ENCODE measurements around the gene NEAT1. TPM values are rescaled to one million over a fixed set of nuclear protein-coding genes. Genes with fewer than 3 reads are reported as not detected.

NEAT1 gene
- total RNA-seq, 4 donors from 2014 or later, result 24.1 to 472 (median 32.8) TPM

GRCh38 chr11:65399845-65400244 is 22.8 kb upstream of the NEAT1 start:
- peaks cover 0 to 52% of the 10 kb centered on the region in 2 donors for H3K36me3 ChIP-seq
- in situ Hi-C loops (cut with MboI; ENCODE audit: low sequenced_read_pairs in 4 of 4), result no loop called here
- H3K27ac ChIP-seq, result no peak overlapping the region
- no peaks in the 10 kb centered on the region for H3K27me3 ChIP-seq
- intact Hi-C loops (cut with DNase I; ENCODE audit: low total_unique reads), result no loop called here
- TF ChIP-seq CTCF (IDR thresholded peaks at IDR 0.05 in 4 of 5, conservative IDR thresholded peaks at IDR 0.05 in 1 of 5), result no peak
- TF ChIP-seq POLR2A (IDR thresholded peaks at IDR 0.05), result no peak
- DNase-seq (no peak), ATAC-seq (no peak)
- no peaks in the 10 kb centered on the region for H3K4me1 ChIP-seq
- H3K9me3 ChIP-seq, result no peaks in the 10 kb centered on the region
- no peak overlapping the region for H3K4me3 ChIP-seq

- Histone ChIP-seq H3K9me3 (no peaks in the 10 kb centered on the region), H3K4me3 (no peak overlapping the region), H3K4me1 (no peaks in the 10 kb centered on the region), H3K27ac (no peak overlapping the region), H3K27me3 (no peaks in the 10 kb centered on the region), H3K36me3 (peaks cover 0 to 57% of the 10 kb centered on the region in 2 donors)
- no peak for DNase-seq
- no peak for TF ChIP-seq CTCF (IDR thresholded peaks at IDR 0.05 in 4 of 5, conservative IDR thresholded peaks at IDR 0.05 in 1 of 5)
- TF ChIP-seq POLR2A (IDR thresholded peaks at IDR 0.05), result no peak
- in situ Hi-C loops (cut with MboI; ENCODE audit: low sequenced_read_pairs in 4 of 4), result no loop called here
- intact Hi-C loops (cut with DNase I; ENCODE audit: low total_unique reads), result no loop called here
- ATAC-seq, result no peak
These were observed 22.1 kb upstream of the NEAT1 start for GRCh38 chr11:65400307-65401072.

- Histone ChIP-seq H3K4me3 (no peak overlapping the region), H3K27ac (no peak overlapping the region), H3K4me1 (no peaks in the 10 kb centered on the region), H3K27me3 (no peaks in the 10 kb centered on the region), H3K9me3 (no peaks in the 10 kb centered on the region), H3K36me3 (peaks cover 0 to 64% of the 10 kb centered on the region in 2 donors)
- no peak for TF ChIP-seq CTCF (IDR thresholded peaks at IDR 0.05 in 4 of 5, conservative IDR thresholded peaks at IDR 0.05 in 1 of 5)
- no peak for TF ChIP-seq POLR2A (IDR thresholded peaks at IDR 0.05)
- ATAC-seq, result no peak
- intact Hi-C loops (cut with DNase I; ENCODE audit: low total_unique reads) (no loop called here), in situ Hi-C loops (cut with MboI; ENCODE audit: low sequenced_read_pairs in 4 of 4) (no loop called here)
- no peak for DNase-seq
These were observed 21.4 kb upstream of the NEAT1 start for GRCh38 chr11:65401073-65401802.

- no peak overlapping the region for H3K27ac ChIP-seq
- intact Hi-C loops (cut with DNase I; ENCODE audit: low total_unique reads), result no loop called here
- H3K36me3 ChIP-seq, result peaks cover 0 to 69% of the 10 kb centered on the region in 2 donors
- no peaks in the 10 kb centered on the region for H3K9me3 ChIP-seq
- H3K27me3 ChIP-seq, result no peaks in the 10 kb centered on the region
- no peak for DNase-seq
- no peak overlapping the region for H3K4me3 ChIP-seq
- no peak for ATAC-seq
- in situ Hi-C loops (cut with MboI; ENCODE audit: low sequenced_read_pairs in 4 of 4), result no loop called here
- H3K4me1 ChIP-seq, result no peaks in the 10 kb centered on the region
- TF ChIP-seq CTCF (IDR thresholded peaks at IDR 0.05 in 4 of 5, conservative IDR thresholded peaks at IDR 0.05 in 1 of 5), result no peak
- TF ChIP-seq POLR2A (IDR thresholded peaks at IDR 0.05), result no peak
These were observed 20.8 kb upstream of the NEAT1 start for GRCh38 chr11:65401803-65402248.

All from gastrocnemius medialis (tissue), 4 donors.